OCI-LY1 (cell line): ENCODE data around the gene PIGR.

Experiments used
- EZH2 ChIP-seq: fragments of 200-600 bp; sonication (generic), shearing (Covaris generic); IDR thresholded peaks from 2 replicates; pipeline ENCODE4 v1.8.0; 2017; ENCODE audit warnings: borderline replicate concordance, mixed run types, mild to moderate bottlenecking, antibody characterized with exemption, low read length, moderate library complexity, mixed read lengths
- TF ChIP-seq, protein P1 (sequence below): fragments of 200-600 bp; sonication (generic), shearing (Covaris generic); IDR thresholded peaks from 2 replicates; pipeline ENCODE4 v1.5.1; 2017; ENCODE audit warnings: mild to moderate bottlenecking, antibody characterized with exemption, low read length, moderate library complexity, mixed read lengths

DNA sequence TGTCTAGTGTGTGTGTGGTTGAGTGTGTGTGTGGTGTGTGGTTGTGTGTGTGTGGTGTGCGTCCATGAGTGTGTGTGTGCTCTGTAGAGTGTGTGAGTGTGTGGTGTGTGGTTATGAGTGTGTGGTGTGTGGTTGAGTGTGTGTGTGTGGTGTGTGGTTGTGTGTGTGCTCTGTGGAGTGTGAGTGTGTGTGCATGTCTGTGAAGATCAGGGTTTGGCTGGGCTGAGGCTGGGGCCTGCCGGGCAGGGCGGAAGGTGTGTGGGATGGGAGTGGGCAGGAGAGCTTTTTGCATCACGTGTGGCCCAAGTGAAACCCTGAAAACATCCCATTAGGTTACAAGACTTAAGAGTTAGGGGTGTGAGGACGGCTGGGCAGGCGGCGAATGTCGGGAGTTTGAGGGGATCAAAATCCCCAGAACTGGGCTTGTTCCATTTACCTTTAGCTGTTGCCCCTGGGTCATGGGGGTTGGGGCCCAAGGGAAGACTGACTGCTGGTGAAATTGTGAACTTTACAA lies 21.6 kb downstream of the PIGR start:
- TF ChIP-seq, protein P1, sequence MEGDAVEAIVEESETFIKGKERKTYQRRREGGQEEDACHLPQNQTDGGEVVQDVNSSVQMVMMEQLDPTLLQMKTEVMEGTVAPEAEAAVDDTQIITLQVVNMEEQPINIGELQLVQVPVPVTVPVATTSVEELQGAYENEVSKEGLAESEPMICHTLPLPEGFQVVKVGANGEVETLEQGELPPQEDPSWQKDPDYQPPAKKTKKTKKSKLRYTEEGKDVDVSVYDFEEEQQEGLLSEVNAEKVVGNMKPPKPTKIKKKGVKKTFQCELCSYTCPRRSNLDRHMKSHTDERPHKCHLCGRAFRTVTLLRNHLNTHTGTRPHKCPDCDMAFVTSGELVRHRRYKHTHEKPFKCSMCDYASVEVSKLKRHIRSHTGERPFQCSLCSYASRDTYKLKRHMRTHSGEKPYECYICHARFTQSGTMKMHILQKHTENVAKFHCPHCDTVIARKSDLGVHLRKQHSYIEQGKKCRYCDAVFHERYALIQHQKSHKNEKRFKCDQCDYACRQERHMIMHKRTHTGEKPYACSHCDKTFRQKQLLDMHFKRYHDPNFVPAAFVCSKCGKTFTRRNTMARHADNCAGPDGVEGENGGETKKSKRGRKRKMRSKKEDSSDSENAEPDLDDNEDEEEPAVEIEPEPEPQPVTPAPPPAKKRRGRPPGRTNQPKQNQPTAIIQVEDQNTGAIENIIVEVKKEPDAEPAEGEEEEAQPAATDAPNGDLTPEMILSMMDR: no peak
- no peak for TF ChIP-seq EZH2
